GM23338 (cell line): ENCODE results near the gene DCDC2. TPM values are rescaled to one million over a fixed set of nuclear protein-coding genes. Genes with fewer than 3 reads are reported as not detected.
"Not testable (repeated sequence)": the region's sequence is repeated elsewhere in the genome, so short reads cannot be mapped to it uniquely, and the experiment has no call there.

Experiments
- ATAC-seq: fragments of 200-7000 bp; cut with Tn5 transposase; 3 replicates; pipeline ENCODE4 v1.9.1; 2020
- DNase-seq: peaks from one replicate; pipeline ENCODE4 v3.0.0-alpha.2; 2015; ENCODE audit warnings: low spot score
- H2AFZ ChIP-seq: fragments of 200-600 bp; sonication (generic); 2 replicates; pipeline ENCODE4 v1.8.0; 2016; ENCODE audit warnings: antibody characterized with exemption, mild to moderate bottlenecking, moderate library complexity
- H3F3A ChIP-seq: fragments of 200-600 bp; sonication (generic); replicated peaks from 2 replicates; pipeline ENCODE4 v1.8.0; 2017; ENCODE audit warnings: antibody characterized with exemption, mixed run types, low read depth
- H3K27ac ChIP-seq: fragments of 200-600 bp; sonication (generic); 2 replicates; pipeline ENCODE4 v1.6.1; 2016; ENCODE audit warnings: low read depth
- H3K27me3 ChIP-seq: fragments of 200-600 bp; sonication (generic); 2 replicates; pipeline ENCODE4 v1.8.0; 2016; ENCODE audit warnings: mild to moderate bottlenecking, mixed run types, moderate library complexity; ENCODE audit not compliant: insufficient read depth
- H3K36me3 ChIP-seq: fragments of 200-600 bp; sonication (generic); 2 replicates; pipeline ENCODE4 v1.8.0; 2016; ENCODE audit warnings: mild to moderate bottlenecking; ENCODE audit not compliant: insufficient read depth
- H3K4me1 ChIP-seq: fragments of 200-600 bp; sonication (generic); 2 replicates; pipeline ENCODE4 v1.8.0; 2016; ENCODE audit warnings: mild to moderate bottlenecking, moderate library complexity; ENCODE audit not compliant: insufficient read depth
- H3K4me2 ChIP-seq: fragments of 200-600 bp; sonication (generic); 2 replicates; pipeline ENCODE4 v1.7.1; 2017; ENCODE audit warnings: mixed run types
- H3K4me3 ChIP-seq: fragments of 200-600 bp; sonication (generic); 2 replicates; pipeline ENCODE4 v1.6.1; 2016; ENCODE audit warnings: mixed run types
- H3K79me2 ChIP-seq: fragments of 200-600 bp; sonication (generic); replicated peaks from 2 replicates; pipeline ENCODE4 v1.8.0; 2017; ENCODE audit warnings: mild to moderate bottlenecking; ENCODE audit not compliant: insufficient read depth
- H3K9me2 ChIP-seq: fragments of 200-600 bp; sonication (generic); 2 replicates; pipeline ENCODE4 v1.8.0; 2017; ENCODE audit not compliant: insufficient read depth
- H4K20me1 ChIP-seq: fragments of 200-600 bp; sonication (generic); replicated peaks from 2 replicates; pipeline ENCODE4 v1.8.0; 2017; ENCODE audit warnings: mild to moderate bottlenecking; ENCODE audit not compliant: insufficient read depth
- H3K27ac Mint-ChIP-seq: 2 replicates; pipeline ENCODE4 v1.8.0; 2020; ENCODE audit warnings: inconsistent platforms, mild to moderate bottlenecking, moderate library complexity, mixed read lengths
- H3K27me3 Mint-ChIP-seq: 3 replicates; pipeline ENCODE4 v1.8.0; 2022; ENCODE audit warnings: low read depth, mild to moderate bottlenecking, moderate library complexity, mixed read lengths, inconsistent platforms; ENCODE audit not compliant: insufficient read depth, poor library complexity
- H3K36me3 Mint-ChIP-seq: 3 replicates; pipeline ENCODE4 v1.8.0; 2021; ENCODE audit warnings: low read depth, mild to moderate bottlenecking, inconsistent platforms, moderate library complexity, mixed read lengths
- H3K4me1 Mint-ChIP-seq: 3 replicates; pipeline ENCODE4 v1.8.0; 2020; ENCODE audit warnings: mild to moderate bottlenecking, inconsistent platforms, mixed read lengths
- H3K4me3 Mint-ChIP-seq: 3 replicates; pipeline ENCODE4 v1.8.0; 2021; ENCODE audit warnings: moderate library complexity, mild to moderate bottlenecking, inconsistent platforms, mixed read lengths
- H3K9me3 Mint-ChIP-seq: 3 replicates; pipeline ENCODE4 v1.8.0; 2020; ENCODE audit warnings: moderate library complexity, mild to moderate bottlenecking, inconsistent platforms, mixed read lengths
- CREB1 ChIP-seq: fragments of 250-450 bp; sonication (Bioruptor Pico); IDR thresholded peaks from 2 replicates; pipeline ENCODE4 v1.5.0; 2020; ENCODE audit warnings: low read depth, mild to moderate bottlenecking, moderate library complexity
- CTCF ChIP-seq, 2 experiments: fragments of 200-600 bp in 1 of 2; sonication (generic) in 1 of 2; conservative IDR thresholded peaks; 2 replicates each; pipeline versions ENCODE4 v1.5.1 to v1.6.1; 2016 to 2017; ENCODE audit warnings: antibody characterized with exemption in 2 of 2, low read depth in 2 of 2, mild to moderate bottlenecking in 2 of 2, moderate library complexity in 1 of 2
- ETS1 ChIP-seq: IDR thresholded peaks from 2 replicates; pipeline ENCODE4 v1.6.1; 2016; ENCODE audit warnings: antibody characterized with exemption
- STAT1 ChIP-seq: IDR thresholded peaks from one replicate; pipeline ENCODE4 v1.6.1; 2016; ENCODE audit warnings: antibody characterized with exemption; ENCODE audit not compliant: unreplicated experiment
- ZNF462 ChIP-seq: fragments of 250-450 bp; sonication (Bioruptor Pico); IDR thresholded peaks from 2 replicates; pipeline ENCODE4 v1.5.0; 2020; ENCODE audit warnings: mild to moderate bottlenecking, moderate library complexity
- polyA plus RNA-seq: library from polyadenylated mRNA; unstranded; fragments of >200 nt; fragmentation: Nextera tagmentation; extraction: Ambion mirVana; gene quantifications from 2 replicates; pipeline ENCODE4 v1.2.1, GENCODE V29; 2016
- total RNA-seq: library from RNA; depleted of rRNA; stranded (reverse); fragments of >200 nt; shearing (Covaris generic); gene quantifications from 2 replicates; pipeline ENCODE4 v1.2.3, GENCODE V29; 2014
- TF ChIP-seq, protein P1 (sequence below): IDR thresholded peaks from one replicate; pipeline ENCODE4 v1.6.1; 2018; ENCODE audit warnings: antibody characterized with exemption; ENCODE audit not compliant: unreplicated experiment

The DCDC2 gene
- total and polyA plus RNA-seq, 2 experiments from 2014 or later, result 0.59 to 0.79 TPM

DNA sequence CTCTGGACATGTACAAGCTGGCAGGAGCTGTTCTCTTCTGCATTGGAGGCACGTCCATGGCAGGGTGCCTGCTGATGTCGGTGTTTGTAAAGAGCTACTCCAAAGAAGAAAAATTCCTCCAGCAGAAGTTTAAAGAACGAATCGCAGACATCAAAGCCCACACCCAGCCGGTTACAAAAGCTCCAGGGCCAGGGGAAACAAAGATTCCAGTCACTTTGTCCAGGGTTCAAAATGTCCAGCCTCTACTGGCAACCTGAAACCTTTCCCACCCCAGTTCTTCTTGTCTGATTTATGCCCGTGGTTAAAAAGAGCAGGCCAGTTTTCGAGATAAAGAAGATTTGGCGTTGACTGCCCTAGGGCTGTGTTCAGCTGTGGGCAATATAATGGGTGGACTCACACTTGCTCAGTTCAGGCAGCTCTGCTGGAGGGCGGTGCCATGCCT, 212.1 kb downstream of the DCDC2 start:
- no peaks in the 10 kb centered on the region for H3K9me3 Mint-ChIP-seq
- ATAC-seq (no peak), DNase-seq (no peak)
- Histone ChIP-seq H3K4me2 (no peak overlapping the region), H3F3A (no peaks in the 10 kb centered on the region), H3K27ac (no peak overlapping the region), H3K36me3 (no peaks in the 10 kb centered on the region), H2AFZ (no peak overlapping the region; the same call in 1 of the 2 replicates), H4K20me1 (no peaks in the 10 kb centered on the region), H3K27me3 (no peaks in the 10 kb centered on the region), H3K9me2 (no peaks in the 10 kb centered on the region), H3K4me3 (no peak overlapping the region), H3K79me2 (no peaks in the 10 kb centered on the region), H3K4me1 (no peaks in the 10 kb centered on the region)
- H3K36me3 Mint-ChIP-seq, result no peaks in the 10 kb centered on the region
- TF ChIP-seq STAT1 (no peak), CTCF (conservative IDR thresholded peaks at IDR 0.05; ENCODE audit: low read depth in 2 of 2) (no peak), ZNF462 (CRISPR knock-in tag) (no peak), ETS1 (no peak), CREB1 (CRISPR knock-in tag) (no peak)
- TF ChIP-seq, protein P1, sequence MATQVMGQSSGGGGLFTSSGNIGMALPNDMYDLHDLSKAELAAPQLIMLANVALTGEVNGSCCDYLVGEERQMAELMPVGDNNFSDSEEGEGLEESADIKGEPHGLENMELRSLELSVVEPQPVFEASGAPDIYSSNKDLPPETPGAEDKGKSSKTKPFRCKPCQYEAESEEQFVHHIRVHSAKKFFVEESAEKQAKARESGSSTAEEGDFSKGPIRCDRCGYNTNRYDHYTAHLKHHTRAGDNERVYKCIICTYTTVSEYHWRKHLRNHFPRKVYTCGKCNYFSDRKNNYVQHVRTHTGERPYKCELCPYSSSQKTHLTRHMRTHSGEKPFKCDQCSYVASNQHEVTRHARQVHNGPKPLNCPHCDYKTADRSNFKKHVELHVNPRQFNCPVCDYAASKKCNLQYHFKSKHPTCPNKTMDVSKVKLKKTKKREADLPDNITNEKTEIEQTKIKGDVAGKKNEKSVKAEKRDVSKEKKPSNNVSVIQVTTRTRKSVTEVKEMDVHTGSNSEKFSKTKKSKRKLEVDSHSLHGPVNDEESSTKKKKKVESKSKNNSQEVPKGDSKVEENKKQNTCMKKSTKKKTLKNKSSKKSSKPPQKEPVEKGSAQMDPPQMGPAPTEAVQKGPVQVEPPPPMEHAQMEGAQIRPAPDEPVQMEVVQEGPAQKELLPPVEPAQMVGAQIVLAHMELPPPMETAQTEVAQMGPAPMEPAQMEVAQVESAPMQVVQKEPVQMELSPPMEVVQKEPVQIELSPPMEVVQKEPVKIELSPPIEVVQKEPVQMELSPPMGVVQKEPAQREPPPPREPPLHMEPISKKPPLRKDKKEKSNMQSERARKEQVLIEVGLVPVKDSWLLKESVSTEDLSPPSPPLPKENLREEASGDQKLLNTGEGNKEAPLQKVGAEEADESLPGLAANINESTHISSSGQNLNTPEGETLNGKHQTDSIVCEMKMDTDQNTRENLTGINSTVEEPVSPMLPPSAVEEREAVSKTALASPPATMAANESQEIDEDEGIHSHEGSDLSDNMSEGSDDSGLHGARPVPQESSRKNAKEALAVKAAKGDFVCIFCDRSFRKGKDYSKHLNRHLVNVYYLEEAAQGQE, result no peak
- no peak overlapping the region for H3K4me3 Mint-ChIP-seq
- H3K27ac Mint-ChIP-seq, result no peak overlapping the region
- H3K4me1 Mint-ChIP-seq, result no peaks in the 10 kb centered on the region
- H3K27me3 Mint-ChIP-seq, result no peaks in the 10 kb centered on the region

- H3K4me1 Mint-ChIP-seq, ATAC-seq, H3K4me2 ChIP-seq, H4K20me1 ChIP-seq, H3K4me3 ChIP-seq, H3K4me3 Mint-ChIP-seq, H3F3A ChIP-seq, DNase-seq, H3K9me2 ChIP-seq, H2AFZ ChIP-seq, H3K27ac Mint-ChIP-seq, H3K36me3 ChIP-seq, H3K27me3 Mint-ChIP-seq, H3K27me3 ChIP-seq, H3K36me3 Mint-ChIP-seq, H3K9me3 Mint-ChIP-seq, H3K79me2 ChIP-seq, H3K4me1 ChIP-seq, H3K27ac ChIP-seq: not testable (repeated sequence)
These were observed 215.1 kb downstream of the DCDC2 start for GRCh38 chr6:24142733-24143132.
